ENCODE results near the gene NUDT22. TPM values are rescaled to one million over a fixed set of nuclear protein-coding genes. Genes with fewer than 3 reads are reported as not detected.
A peak's percentile ranks its signal among the peaks of the same experiment; 100 is the strongest.

NUDT22 gene
- total RNA-seq, 4 donors from 2014 or later, result 44.5 to 66.1 (median 54.4) TPM

DNA sequence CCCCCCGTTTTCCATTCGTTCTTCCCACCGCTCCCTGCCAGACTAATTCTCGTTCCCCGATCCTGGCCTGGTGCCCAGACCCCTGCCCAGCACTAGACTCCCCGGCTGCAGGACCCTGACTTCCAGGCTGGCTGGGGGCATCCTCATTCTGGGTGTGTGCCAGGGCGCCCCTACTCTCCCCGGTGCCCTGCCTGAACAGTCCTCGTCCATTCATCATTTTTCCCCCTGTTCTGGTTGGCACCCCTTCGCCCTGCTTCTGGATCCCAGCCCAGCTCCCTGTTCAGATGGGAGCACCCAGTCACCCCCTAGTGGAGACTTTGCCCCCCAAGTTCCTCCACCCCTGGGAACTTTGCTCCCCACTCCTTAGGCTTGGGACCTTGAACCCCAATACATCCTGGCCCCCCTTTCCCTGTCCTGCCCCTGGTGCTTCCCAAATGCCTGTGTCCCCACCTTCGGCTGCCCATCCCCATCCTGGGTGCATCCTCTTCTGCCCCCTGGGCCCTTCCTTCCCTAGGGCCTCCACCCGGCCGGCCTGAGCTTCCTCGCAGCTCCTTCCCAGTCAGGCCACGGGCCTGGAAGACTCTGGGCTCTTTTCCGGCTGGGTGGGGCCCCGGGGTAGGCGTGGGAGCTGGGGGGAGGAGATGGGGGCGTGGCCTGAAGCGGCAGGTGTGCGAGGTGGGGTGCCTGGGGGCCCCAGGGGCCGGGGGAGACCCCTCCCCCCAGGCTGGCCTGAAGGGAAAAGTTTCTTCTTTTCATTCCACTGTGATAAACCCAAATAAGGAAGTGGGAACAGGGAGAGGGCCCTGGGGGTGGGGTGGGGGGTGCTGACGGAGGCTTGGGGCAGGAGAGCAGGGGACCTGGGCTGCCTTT, 26.2 kb downstream of the NUDT22 start:
- Histone ChIP-seq H3K4me1 (peaks cover 39% of the 10 kb centered on the region), H3K27ac (no peak overlapping the region), H3K36me3 (peaks cover 30% of the 10 kb centered on the region), H3K27me3 (no peaks in the 10 kb centered on the region), H3K9me3 (no peaks in the 10 kb centered on the region), H3K4me3 (peak overlapping the region; percentile 85)
- TF ChIP-seq POLR2A (IDR thresholded peaks at IDR 0.05), result no peak
- TF ChIP-seq, protein P1, sequence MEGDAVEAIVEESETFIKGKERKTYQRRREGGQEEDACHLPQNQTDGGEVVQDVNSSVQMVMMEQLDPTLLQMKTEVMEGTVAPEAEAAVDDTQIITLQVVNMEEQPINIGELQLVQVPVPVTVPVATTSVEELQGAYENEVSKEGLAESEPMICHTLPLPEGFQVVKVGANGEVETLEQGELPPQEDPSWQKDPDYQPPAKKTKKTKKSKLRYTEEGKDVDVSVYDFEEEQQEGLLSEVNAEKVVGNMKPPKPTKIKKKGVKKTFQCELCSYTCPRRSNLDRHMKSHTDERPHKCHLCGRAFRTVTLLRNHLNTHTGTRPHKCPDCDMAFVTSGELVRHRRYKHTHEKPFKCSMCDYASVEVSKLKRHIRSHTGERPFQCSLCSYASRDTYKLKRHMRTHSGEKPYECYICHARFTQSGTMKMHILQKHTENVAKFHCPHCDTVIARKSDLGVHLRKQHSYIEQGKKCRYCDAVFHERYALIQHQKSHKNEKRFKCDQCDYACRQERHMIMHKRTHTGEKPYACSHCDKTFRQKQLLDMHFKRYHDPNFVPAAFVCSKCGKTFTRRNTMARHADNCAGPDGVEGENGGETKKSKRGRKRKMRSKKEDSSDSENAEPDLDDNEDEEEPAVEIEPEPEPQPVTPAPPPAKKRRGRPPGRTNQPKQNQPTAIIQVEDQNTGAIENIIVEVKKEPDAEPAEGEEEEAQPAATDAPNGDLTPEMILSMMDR (IDR thresholded peaks at IDR 0.05), result no peak
- no peak for TF ChIP-seq EP300 (IDR thresholded peaks at IDR 0.05)
- TF ChIP-seq POLR2AphosphoS5 (IDR thresholded peaks at IDR 0.05), result no peak
- no peak for DNase-seq (ENCODE audit: low spot score in 2 of 2)
- under 1% methylated on average over 22 of the region's 23 CpGs for WGBS

DNA sequence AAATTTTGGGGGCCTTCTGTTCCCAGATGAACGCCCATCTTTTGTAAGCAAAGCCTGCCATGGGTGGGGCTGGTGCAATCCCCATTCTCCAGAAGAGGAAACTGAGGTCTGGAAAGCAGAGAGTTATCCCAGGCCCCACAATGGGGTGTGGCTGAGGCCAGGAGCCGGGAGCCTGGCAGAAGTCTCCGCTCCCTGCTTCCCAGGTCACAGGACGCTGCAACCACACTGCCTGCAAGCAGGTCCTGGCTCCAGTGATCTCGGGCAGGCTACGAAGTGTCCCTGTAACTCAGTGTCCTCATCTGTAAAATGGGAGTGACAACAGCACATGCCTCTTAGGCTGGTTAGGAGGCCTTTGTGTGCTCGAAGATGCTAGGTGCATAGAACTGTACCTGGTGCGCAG, 27.0 kb downstream of the NUDT22 start:
- peaks cover 37% of the 10 kb centered on the region for H3K36me3 ChIP-seq
- peak overlapping the region; percentile 85 for H3K4me3 ChIP-seq
- TF ChIP-seq, protein P1 (IDR thresholded peaks at IDR 0.05), result no peak
- no peak for TF ChIP-seq EP300 (IDR thresholded peaks at IDR 0.05)
- no peak for TF ChIP-seq POLR2AphosphoS5 (IDR thresholded peaks at IDR 0.05)
- TF ChIP-seq POLR2A (IDR thresholded peaks at IDR 0.05), result no peak
- peaks cover 33% of the 10 kb centered on the region for H3K4me1 ChIP-seq
- H3K27ac ChIP-seq, result no peak overlapping the region
- DNase-seq (ENCODE audit: low spot score in 2 of 2), result no peak
- H3K9me3 ChIP-seq, result no peaks in the 10 kb centered on the region
- WGBS, result 100% methylated on average over 2 of the region's 8 CpGs
- no peaks in the 10 kb centered on the region for H3K27me3 ChIP-seq

DNA sequence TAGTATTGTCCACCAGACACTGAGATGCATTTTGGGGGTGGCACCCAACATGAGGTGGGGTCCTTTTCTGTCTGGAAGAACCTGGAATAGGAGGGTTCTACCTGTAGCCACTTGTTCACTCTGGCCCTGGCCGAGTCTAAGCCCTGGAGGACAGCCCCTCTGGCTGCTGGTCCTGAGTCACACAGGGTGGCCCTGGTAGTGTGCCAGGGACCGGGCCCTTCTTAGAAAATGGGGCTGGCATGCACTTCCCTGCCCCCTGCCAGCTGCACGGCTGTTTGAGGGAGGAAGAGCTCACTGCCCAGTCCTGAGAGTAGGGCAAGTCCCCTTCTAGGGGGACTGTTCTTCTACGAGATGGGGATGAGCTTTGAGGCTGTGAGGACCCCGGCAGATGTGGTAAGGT, 27.4 kb downstream of the NUDT22 start:
- WGBS, result 52% methylated on average over 2 of the region's 5 CpGs
- H3K36me3 ChIP-seq, result peaks cover 41% of the 10 kb centered on the region
- no peaks in the 10 kb centered on the region for H3K27me3 ChIP-seq
- TF ChIP-seq POLR2A (IDR thresholded peaks at IDR 0.05) (no peak), EP300 (IDR thresholded peaks at IDR 0.05) (no peak), POLR2AphosphoS5 (IDR thresholded peaks at IDR 0.05) (no peak)
- TF ChIP-seq, protein P1 (IDR thresholded peaks at IDR 0.05), result no peak
- no peak for DNase-seq (ENCODE audit: low spot score in 2 of 2)
- H3K9me3 ChIP-seq, result no peaks in the 10 kb centered on the region
- no peak overlapping the region for H3K4me3 ChIP-seq
- no peak overlapping the region for H3K27ac ChIP-seq
- H3K4me1 ChIP-seq, result peaks cover 33% of the 10 kb centered on the region

DNA sequence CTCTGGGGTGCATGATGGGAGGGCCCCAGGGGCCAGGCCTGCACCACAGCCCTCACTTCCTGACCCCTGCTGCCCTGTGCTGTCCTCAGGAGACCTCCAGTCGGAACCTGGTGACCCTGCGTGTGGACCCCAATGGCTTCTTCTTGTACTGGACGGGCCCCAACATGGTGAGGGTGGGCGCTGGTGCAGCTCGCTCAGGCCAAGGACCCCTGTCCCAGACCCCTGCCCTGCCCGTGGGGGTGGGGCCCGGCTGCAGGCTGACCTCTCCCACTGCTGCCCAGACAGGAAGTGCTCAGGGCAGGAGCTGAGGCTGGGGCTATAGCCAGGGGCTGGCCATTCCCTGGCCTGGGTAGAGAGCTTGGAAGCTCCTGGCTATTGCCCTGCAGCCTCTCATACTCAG, 28.3 kb downstream of the NUDT22 start:
- DNase-seq (ENCODE audit: low spot score in 2 of 2), result no peak
- Histone ChIP-seq H3K4me3 (no peak overlapping the region), H3K4me1 (peaks cover 33% of the 10 kb centered on the region), H3K36me3 (peaks cover 50% of the 10 kb centered on the region), H3K27ac (no peak overlapping the region), H3K27me3 (no peaks in the 10 kb centered on the region), H3K9me3 (no peaks in the 10 kb centered on the region)
- WGBS, result 80% methylated on average over 1 of the region's 7 CpGs
- TF ChIP-seq, protein P1 (IDR thresholded peaks at IDR 0.05), result no peak
- TF ChIP-seq POLR2AphosphoS5 (IDR thresholded peaks at IDR 0.05) (no peak), EP300 (IDR thresholded peaks at IDR 0.05) (no peak), POLR2A (IDR thresholded peaks at IDR 0.05) (no peak)
